ENCODE data around the gene DIAPH2.
"Not testable (repeated sequence)": the region's sequence is repeated elsewhere in the genome, so short reads cannot be mapped to it uniquely, and the experiment has no call there.

The DIAPH2 gene

GRCh38 chrX:96834137-96834536, 149.5 kb downstream of the DIAPH2 start:
- no peak for FAIRE-seq

GRCh38 chrX:96835660-96836289, 151.1 kb downstream of the DIAPH2 start:
- no peak for FAIRE-seq

- no peak for FAIRE-seq
These were observed 153.2 kb downstream of the DIAPH2 start for GRCh38 chrX:96837808-96838207.

GRCh38 chrX:96838537-96838936, 153.9 kb downstream of the DIAPH2 start:
- no peak for FAIRE-seq

DNA sequence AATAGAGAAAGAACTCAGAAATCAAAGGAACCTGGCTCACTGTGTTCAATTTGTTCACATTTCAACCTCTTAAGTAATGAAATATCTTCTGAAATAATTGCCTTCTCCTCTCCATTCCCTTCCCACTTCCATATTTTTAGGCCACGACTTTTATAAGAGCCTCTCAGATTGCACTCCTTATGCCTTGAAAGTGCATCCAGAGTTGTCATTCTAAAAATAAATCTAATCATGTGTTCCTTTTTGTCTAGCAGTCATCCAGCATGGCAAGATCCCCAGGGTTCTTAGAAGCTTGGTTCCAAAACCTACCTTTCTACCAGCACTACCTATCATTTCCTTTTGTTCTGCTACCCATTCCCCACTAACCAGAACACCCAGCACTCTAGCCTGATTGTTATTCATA, 156.7 kb downstream of the DIAPH2 start:
- no peak for FAIRE-seq

- not testable (repeated sequence) for FAIRE-seq
These were observed 157.2 kb downstream of the DIAPH2 start for GRCh38 chrX:96841866-96842265.

GRCh38 chrX:96843566-96843965, 158.9 kb downstream of the DIAPH2 start:
- FAIRE-seq, result no peak

DNA sequence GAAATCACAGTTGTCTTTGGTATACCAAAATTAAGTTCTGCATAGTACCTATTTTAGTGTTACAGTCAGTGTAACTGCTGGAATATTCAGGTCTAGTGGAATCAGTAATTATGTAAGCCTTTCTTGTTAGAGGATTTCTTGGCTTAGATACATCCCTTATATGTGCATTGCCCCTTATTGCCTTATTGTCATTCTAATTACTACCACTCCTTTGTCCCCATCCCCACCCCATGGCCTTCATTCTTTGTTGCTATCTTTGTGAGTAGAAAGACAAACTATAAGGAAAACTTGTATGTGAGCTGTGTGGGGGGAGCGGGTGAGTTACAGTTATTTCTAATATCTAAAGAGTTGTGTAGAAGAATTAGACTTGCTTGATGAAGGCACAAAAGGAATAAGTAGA, 162.2 kb downstream of the DIAPH2 start:
- no peak for FAIRE-seq

- not testable (repeated sequence) for FAIRE-seq
These were observed 174.8 kb downstream of the DIAPH2 start for GRCh38 chrX:96859422-96859821.

GRCh38 chrX:96861218-96861617, 176.6 kb downstream of the DIAPH2 start:
- FAIRE-seq, result no peak

- no peak for FAIRE-seq
These were observed 177.0 kb downstream of the DIAPH2 start for GRCh38 chrX:96861661-96862060.

- FAIRE-seq, result no peak
These were observed 199.0 kb downstream of the DIAPH2 start, which contains the start of gene RPA4 for GRCh38 chrX:96883608-96884007. Gene RPA4, plus strand, starts transcription at chrX:96883908. Its CDS starts 403 bp downstream, at chrX:96884311.

- no peak for FAIRE-seq
These were observed 199.4 kb downstream of the DIAPH2 start for GRCh38 chrX:96884027-96884426.

DNA sequence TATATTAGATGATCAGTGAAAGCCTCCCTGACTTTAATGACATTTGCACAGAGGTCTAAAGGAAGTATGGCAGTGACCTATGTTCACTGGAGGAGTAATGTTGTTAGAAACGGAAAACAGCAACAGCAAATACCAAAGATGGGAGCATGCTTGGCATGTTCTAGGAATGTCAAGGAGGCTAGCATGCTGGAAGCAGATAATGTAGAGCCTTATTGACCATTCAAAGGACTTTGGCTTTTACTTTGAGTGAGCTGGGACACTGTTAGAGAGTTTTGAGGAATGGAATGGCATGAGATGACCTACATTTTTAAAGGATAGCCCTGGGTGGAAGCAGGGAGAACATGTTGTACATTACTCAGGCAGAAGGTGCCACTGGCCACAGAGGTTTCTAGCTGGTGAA, 205.1 kb downstream of the DIAPH2 start:
- FAIRE-seq, result no peak

GRCh38 chrX:96906741-96907140, 222.1 kb downstream of the DIAPH2 start:
- FAIRE-seq, result no peak

- no peak for FAIRE-seq
These were observed 223.1 kb downstream of the DIAPH2 start for GRCh38 chrX:96907516-96908272.

DNA sequence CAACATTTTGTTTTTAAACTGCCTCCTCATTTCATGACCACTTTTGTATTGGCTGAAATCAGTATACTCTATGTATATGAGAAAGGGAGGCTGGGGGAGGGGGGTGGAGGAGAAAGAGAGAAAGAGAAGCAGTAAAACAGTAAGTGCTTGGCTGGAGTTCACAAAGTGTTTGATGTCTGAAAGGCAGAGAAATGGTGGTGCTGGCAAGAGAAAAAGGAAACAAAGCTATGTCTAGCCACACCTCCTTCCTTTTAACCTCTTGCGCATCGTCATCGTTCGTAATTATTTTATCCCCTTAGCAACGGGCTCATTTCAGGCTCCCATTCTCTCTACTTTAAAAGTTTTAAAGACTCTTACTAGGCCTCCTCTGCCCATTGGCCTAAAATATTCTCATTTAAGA, 224.6 kb downstream of the DIAPH2 start:
- no peak for FAIRE-seq

DNA sequence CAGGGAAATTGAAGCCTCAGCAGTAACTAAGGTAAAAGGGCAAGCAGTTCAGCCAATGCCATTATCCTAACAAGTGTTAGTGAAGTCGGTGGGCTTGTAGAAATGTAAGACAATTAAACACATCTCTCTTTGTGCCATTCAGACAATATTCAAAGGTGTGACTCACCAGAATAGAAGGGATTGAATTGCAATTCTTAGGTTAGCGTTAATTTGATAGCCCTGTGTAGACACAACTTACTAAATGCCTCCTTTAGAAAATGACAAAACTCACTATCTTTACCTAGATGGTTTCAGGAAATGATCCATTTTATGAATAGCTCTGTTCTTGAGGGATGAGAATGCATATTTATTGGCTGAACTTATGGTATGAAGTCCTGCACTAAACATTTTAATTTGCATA, 234.2 kb downstream of the DIAPH2 start:
- FAIRE-seq, result no peak

DNA sequence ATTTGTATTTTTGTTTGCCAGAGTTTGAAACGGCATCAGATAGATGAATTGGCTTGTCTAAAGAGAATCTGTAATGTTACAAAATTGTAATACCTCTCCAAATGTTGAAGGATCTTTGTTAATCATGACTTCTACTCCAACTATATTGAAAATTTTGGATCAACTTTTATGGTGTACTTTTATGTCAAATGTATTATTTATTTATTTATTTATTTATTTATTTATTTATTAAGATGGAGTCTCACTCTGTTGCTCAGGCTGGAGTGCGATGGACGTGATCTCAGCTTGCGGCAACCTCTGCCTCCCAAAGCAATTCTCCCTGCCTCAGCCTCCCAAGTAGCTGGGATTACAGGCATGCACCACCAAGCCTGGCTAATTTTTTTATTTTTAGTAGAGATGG, 235.0 kb downstream of the DIAPH2 start:
- FAIRE-seq, result no peak

DNA sequence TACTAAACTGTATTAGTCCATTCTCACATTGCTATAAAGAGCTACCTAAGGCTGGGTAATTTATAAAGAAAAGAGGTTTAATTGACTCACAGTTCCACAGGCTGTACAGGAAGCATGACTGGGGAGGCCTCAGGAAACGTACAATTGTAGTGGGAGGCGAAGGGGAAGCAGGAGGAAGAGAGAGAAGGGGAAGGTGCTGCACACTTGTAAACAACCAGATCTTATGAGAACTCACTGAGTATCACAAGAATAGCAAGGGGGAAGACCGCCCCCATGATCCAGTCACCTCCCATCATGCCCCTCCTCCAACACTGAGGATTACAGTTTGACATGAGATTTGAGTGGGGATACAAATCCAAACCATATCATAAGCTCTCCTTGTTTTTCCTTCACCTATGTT, 239.9 kb downstream of the DIAPH2 start:
- no peak for FAIRE-seq

DNA sequence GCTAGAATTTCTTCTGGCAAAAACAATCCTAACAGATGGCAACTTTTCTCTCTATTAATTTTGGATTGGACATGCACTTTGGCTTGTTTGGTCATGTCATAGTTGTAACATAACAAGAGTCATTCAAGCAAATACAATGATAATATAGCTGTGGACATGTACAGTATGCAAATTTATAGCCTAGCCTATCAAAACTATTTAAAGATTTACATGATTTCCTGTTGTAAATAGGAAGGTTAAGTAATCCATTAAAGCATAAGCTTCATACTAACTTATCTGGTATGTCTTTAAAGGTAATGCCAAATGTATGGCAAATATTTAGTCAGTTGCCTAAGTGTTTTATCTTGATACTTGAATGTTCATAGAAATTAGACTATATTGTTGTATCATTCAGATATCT, 244.4 kb downstream of the DIAPH2 start:
- no peak for FAIRE-seq

GRCh38 chrX:96957718-96958117, 273.1 kb downstream of the DIAPH2 start:
- FAIRE-seq, result no peak

GRCh38 chrX:96971812-96972211, 287.2 kb downstream of the DIAPH2 start:
- FAIRE-seq, result no peak

DNA sequence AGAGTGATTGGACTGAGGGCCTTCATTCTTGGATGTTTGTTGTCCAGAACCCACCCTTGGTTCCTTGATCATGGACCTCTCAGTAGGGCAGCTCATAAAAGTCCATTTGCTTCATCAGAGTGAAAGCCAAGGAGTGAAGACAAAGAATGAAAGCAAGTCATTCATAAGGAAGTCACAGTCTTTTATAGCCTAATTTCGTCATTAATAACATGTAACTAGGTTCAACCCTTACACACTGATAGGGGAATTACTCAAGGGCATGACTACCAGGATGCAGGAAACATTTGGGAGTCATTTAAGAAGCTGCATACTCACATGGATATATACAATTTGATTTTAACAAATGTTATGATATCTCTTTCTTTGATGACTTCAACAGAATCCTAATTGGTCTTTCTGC, 294.3 kb downstream of the DIAPH2 start:
- no peak for FAIRE-seq

GRCh38 chrX:96979766-96980165, 295.1 kb downstream of the DIAPH2 start:
- FAIRE-seq, result no peak

All from endometrium (tissue), 2 donors.